Uterus (tissue), 2 donors: ENCODE measurements around the gene AKT3.

ENCODE experiments used
- POLR2A ChIP-seq, 2 donors: fragments of 450-650 bp; IDR thresholded peaks; one replicate each; pipeline ENCODE4 v1.6.1; 2016; ENCODE audit warnings: antibody characterized with exemption in 2 of 2, mild to moderate bottlenecking in 1 of 2, moderate library complexity in 1 of 2
- TF ChIP-seq, protein P1 (sequence below), 4 experiments: fragments of 200-600 bp in 2 of 4; fragments of 450-650 bp in 2 of 4; sonication (generic) in 2 of 4; IDR thresholded peaks; one replicate each; pipeline ENCODE4 v1.5.1; 2016 to 2019; ENCODE audit warnings: antibody characterized with exemption in 4 of 4, mild to moderate bottlenecking in 2 of 4, moderate library complexity in 1 of 4

DNA sequence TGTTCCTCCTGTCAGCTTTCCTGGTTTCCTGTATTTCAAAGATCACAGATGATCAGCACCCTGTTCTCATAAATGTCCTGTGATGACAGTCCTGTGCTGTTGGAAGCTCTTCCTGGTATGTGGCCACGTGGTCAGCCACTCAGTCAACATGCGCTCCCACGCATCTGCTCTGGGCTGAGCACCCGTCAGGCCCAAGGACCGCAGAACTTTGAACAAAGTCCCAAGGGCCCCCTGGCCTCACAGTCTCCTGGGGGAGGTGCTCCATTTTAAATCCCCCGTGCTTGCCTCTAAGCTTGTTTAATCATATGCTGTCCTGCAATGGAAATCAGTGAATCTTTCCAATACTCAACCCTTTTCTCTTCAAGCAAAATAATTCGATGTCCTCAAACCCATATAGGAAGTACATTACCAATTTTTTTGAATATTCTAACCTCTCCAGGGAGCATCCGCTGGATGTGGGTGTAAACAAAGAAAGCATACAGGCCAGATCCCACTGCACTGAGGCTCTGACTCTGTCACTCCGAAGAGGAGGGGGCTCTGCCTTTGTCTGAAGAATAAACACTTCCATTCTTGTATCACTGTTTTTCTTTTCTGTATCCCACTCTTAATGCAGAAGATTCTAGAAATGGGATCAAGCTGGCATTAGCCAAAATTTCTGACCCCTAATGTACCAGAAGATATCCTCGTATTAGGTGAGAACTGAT lies 343.9 kb downstream of the AKT3 start:
- TF ChIP-seq, protein P1, sequence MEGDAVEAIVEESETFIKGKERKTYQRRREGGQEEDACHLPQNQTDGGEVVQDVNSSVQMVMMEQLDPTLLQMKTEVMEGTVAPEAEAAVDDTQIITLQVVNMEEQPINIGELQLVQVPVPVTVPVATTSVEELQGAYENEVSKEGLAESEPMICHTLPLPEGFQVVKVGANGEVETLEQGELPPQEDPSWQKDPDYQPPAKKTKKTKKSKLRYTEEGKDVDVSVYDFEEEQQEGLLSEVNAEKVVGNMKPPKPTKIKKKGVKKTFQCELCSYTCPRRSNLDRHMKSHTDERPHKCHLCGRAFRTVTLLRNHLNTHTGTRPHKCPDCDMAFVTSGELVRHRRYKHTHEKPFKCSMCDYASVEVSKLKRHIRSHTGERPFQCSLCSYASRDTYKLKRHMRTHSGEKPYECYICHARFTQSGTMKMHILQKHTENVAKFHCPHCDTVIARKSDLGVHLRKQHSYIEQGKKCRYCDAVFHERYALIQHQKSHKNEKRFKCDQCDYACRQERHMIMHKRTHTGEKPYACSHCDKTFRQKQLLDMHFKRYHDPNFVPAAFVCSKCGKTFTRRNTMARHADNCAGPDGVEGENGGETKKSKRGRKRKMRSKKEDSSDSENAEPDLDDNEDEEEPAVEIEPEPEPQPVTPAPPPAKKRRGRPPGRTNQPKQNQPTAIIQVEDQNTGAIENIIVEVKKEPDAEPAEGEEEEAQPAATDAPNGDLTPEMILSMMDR (IDR thresholded peaks at IDR 0.05): no peak
- no peak for TF ChIP-seq POLR2A (IDR thresholded peaks at IDR 0.05)
